ENCODE measurements around the gene PCDHB14.
"Not testable (repeated sequence)": the region's sequence is repeated elsewhere in the genome, so short reads cannot be mapped to it uniquely, and the experiment has no call there.

The PCDHB14 gene

GRCh38 chr5:141208478-141208877, 14.7 kb upstream of the PCDHB14 start, which contains the start of gene PCDHB12:
PCDHB12 (plus strand) TSS chr5:141208719; CDS start chr5:141208908, 189 bp downstream.
- FAIRE-seq (no peak), DNase-seq (ENCODE audit: low spot score) (no peak)

GRCh38 chr5:141210281-141210680, 12.9 kb upstream of the PCDHB14 start:
- not testable (repeated sequence) for FAIRE-seq; DNase-seq (ENCODE audit: low spot score)

DNA sequence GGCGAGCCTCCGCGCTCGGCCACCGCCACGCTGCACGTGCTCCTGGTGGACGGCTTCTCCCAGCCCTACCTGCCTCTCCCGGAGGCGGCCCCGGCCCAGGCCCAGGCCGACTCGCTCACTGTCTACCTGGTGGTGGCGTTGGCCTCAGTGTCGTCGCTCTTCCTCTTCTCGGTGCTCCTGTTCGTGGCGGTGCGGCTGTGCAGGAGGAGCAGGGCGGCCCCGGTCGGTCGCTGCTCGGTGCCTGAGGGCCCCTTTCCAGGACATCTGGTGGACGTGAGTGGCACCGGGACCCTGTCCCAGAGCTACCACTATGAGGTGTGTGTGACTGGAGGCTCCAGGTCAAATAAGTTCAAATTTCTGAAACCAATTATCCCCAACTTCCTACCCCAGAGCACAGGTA, 12.3 kb upstream of the PCDHB14 start:
- FAIRE-seq; DNase-seq (ENCODE audit: low spot score): not testable (repeated sequence)

DNA sequence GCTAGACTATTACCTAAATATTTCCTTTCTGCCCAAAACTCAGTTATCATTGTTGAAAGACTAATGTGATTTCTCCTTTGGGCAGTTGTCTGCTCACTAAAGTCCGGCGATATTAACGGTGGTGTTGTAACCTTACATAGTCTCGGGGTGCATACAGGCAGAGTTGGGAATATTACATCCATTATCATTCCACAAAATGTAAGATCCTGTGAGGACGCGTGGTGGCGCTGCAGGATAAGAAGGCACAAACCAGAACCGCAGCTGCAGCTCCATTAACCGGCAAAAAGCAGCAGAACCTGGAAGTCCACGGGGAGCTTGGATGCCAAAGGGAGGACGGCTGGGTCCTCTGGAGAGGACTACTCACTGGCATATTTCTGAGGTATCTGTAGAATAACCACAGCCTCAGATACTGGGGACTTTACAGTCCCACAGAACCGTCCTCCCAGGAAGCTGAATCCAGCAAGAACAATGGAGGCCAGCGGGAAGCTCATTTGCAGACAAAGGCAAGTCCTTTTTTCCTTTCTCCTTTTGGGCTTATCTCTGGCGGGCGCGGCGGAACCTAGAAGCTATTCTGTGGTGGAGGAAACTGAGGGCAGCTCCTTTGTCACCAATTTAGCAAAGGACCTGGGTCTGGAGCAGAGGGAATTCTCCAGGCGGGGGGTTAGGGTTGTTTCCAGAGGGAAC, 9.3 kb upstream of the PCDHB14 start, which contains the start of gene PCDHB13:
Gene PCDHB13 (plus strand): TSS at position 264 of the 684 bp plus-strand sequence. CDS start 205 bp downstream, at position 469.
- DNase-seq (ENCODE audit: low spot score); FAIRE-seq: not testable (repeated sequence)

DNA sequence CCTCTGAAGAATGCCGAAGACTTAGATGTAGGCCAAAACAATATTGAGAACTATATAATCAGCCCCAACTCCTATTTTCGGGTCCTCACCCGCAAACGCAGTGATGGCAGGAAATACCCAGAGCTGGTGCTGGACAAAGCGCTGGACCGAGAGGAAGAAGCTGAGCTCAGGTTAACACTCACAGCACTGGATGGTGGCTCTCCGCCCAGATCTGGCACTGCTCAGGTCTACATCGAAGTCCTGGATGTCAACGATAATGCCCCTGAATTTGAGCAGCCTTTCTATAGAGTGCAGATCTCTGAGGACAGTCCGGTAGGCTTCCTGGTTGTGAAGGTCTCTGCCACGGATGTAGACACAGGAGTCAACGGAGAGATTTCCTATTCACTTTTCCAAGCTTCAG, 8.6 kb upstream of the PCDHB14 start:
- not testable (repeated sequence) for FAIRE-seq

GRCh38 chr5:141215504-141215903, 7.6 kb upstream of the PCDHB14 start:
- not testable (repeated sequence) for FAIRE-seq

More for the DNA sequence above, 8.6 kb upstream of the PCDHB14 start:
- not testable (repeated sequence) for DNase-seq (ENCODE audit: low spot score)

DNA sequence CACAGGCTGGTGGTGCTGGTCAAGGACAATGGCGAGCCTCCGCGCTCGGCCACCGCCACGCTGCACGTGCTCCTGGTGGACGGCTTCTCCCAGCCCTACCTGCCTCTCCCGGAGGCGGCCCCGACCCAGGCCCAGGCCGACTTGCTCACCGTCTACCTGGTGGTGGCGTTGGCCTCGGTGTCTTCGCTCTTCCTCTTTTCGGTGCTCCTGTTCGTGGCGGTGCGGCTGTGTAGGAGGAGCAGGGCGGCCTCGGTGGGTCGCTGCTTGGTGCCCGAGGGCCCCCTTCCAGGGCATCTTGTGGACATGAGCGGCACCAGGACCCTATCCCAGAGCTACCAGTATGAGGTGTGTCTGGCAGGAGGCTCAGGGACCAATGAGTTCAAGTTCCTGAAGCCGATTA, 7.1 kb upstream of the PCDHB14 start:
- DNase-seq (ENCODE audit: low spot score); FAIRE-seq: not testable (repeated sequence)

More at GRCh38 chr5:141215504-141215903, 7.6 kb upstream of the PCDHB14 start:
- not testable (repeated sequence) for DNase-seq (ENCODE audit: low spot score)

GRCh38 chr5:141224844-141225243, 1.7 kb downstream of the PCDHB14 start:
- DNase-seq (ENCODE audit: low spot score); FAIRE-seq: not testable (repeated sequence)

DNA sequence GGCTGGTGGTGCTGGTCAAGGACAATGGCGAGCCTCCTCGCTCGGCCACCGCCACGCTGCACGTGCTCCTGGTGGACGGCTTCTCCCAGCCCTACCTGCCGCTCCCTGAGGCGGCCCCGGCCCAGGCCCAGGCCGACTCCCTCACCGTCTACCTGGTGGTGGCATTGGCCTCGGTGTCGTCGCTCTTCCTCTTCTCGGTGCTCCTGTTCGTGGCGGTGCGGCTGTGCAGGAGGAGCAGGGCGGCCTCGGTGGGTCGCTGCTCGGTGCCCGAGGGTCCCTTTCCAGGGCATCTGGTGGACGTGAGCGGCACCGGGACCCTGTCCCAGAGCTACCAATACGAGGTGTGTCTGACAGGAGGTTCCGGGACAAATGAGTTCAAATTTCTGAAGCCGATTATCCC, 2.3 kb downstream of the PCDHB14 start:
- not testable (repeated sequence) for FAIRE-seq; DNase-seq (ENCODE audit: low spot score)

DNA sequence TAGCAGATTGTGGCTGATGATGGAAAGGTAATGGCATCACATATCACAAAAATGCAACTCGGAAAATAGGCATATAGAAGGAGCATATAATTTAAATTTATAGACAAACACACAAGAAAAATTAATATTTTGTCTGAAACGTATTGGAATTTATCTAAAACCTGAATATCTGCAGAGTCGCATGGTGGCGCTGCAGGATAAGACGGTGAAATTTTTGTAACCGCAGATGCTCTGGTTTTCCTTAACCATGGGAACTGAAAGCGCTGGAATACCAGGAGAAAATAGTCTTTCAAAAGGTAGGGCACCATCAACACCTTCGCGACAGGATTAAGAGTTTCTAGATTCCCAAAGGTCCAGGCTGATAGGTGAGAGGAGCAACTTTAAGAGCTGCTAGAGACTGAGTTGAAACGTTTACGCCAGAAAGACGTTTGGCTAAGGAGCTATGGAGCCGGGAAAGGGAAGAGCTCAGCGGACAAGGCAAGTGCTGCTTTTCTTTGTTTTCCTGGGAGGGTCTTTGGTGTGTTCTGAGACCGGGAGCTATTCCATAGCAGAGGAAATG, 11.0 kb downstream of the PCDHB14 start:
- no peak for DNase-seq (ENCODE audit: low spot score)
- FAIRE-seq, result no peak

GRCh38 chr5:141235922-141236321, 12.8 kb downstream of the PCDHB14 start:
- not testable (repeated sequence) for DNase-seq (ENCODE audit: low spot score); FAIRE-seq

DNA sequence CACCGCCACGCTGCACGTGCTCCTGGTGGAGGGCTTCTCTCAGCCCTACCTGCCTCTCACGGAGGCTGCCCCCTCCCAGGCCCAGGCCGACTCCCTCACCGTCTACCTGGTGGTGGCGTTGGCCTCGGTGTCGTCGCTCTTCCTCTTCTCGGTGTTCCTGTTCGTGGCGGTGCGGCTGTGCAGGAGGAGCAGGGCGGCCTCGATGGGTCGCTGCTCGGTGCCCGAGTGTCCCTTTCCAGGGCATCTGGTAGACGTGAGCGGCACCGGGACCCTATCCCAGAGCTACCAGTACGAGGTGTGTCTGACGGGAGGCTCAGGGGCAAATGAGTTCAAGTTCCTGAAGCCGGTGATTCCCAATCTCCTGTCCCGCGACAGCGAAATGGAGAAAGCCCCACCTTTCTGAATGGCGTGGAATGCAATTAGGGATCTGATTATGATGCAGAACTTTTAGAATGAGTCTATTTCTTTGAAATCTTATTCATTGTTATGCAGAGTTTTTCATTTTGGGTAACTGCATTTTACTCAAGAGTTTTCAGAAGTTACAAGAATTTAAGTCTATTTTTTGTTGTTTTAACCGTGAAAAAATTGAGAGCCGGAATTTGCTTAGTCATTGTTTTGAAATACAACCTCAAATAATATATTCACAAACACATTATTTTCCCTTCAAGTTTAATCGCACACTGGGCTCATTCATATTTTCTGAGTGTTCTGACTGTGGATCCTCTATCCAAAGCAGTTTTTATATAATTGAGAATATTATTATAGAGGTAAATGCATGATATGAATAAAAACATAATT, 13.6 kb downstream of the PCDHB14 start:
- FAIRE-seq, result no peak
- no peak for DNase-seq (ENCODE audit: low spot score)

DNA sequence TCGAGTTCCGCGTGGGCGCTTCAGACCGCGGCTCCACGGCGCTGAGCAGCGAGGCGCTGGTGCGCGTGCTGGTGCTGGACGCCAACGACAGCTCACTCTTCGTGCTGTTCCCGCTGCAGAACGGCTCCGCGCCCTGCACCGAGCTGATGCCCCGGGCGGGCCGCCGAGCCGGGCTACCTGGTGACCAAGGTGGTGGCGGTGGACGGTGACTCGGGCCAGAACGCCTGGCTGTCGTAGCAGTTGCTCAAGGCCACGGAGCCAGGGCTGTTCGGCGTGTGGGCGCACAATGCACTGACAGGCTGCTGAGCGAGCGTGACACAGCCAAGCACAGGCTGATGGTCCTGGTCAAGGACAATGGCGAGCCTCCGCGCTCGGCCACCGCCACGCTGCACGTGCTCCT, 18.4 kb downstream of the PCDHB14 start:
- FAIRE-seq, result no peak
- DNase-seq (ENCODE audit: low spot score), result no peak

- DNase-seq (ENCODE audit: low spot score) (no peak), FAIRE-seq (no peak)
Measured at GRCh38 chr5:141245250-141245717, 22.1 kb downstream of the PCDHB14 start, which contains the start of gene PCDHB15. PCDHB15 (plus strand) TSS chr5:141245395; CDS start chr5:141245579, 184 bp downstream.

- not testable (repeated sequence) for DNase-seq (ENCODE audit: low spot score); FAIRE-seq
Measured at GRCh38 chr5:141246971-141247370, 23.8 kb downstream of the PCDHB14 start.

- DNase-seq (ENCODE audit: low spot score); FAIRE-seq: not testable (repeated sequence)
Measured at GRCh38 chr5:141247434-141247833, 24.3 kb downstream of the PCDHB14 start.

DNA sequence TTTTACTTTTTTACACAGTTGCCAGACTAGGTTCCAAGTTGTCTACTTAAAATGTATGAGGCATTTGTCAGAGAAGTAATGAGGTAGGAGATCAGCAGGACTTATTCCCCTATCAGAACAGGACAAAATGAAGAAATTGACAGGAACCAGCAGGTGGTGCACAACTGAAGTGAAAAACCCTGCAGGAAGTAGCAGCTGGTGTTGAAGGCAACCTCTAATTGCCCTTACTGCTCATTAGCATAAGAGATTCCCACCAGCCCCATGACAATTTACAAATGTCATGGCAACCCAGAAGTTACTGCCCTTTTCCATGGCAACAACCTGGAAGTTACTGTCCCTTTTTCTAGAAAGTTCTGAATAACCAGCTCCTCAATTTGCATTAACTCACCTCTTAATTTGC, 27.4 kb downstream of the PCDHB14 start:
- DNase-seq (ENCODE audit: low spot score) (no peak), FAIRE-seq (no peak)

- FAIRE-seq (no peak), DNase-seq (ENCODE audit: low spot score) (no peak)
Measured at GRCh38 chr5:141258464-141258863, 35.3 kb downstream of the PCDHB14 start.

GRCh38 chr5:141258948-141259347, 35.8 kb downstream of the PCDHB14 start:
- DNase-seq (ENCODE audit: low spot score) (no peak), FAIRE-seq (no peak)

DNA sequence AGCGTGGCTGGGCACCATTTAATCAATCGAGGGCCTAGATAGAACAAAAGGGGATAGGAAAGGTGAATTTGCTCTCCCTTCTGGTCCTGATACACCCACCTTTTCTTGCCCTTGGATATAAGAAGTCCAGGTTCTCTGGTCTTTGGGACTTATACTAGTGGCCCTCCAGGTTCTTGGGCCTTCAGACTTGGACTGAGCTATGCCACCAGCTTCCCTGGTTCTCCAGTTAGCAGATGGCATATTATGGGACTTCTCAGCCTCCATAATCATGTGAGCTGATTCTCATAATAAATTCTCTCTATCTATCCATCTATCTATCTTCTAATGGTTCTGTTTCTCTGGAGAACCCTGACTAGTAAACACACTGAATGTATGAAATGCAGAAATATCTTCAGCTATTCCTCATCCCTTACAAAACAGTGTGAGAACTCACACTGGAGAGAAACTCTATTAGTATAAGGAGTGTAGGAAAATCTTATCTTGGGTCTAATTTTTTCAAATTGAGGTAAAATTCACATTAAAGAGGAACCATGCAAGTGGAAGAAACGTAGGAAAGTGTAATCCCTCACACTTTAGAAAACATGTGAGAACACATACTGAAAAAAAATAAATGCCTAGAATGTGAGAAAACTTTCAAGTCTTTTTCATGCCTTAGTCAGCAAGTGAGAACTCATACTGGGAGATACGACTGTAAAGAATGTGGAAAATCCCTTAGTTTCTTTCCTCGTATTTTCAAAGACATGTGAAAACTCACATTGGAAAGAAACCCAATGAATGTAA, 37.5 kb downstream of the PCDHB14 start:
- DNase-seq (ENCODE audit: low spot score) (no peak), FAIRE-seq (no peak)

- DNase-seq (ENCODE audit: low spot score) (no peak), FAIRE-seq (no peak)
Measured at GRCh38 chr5:141261238-141261546, 38.0 kb downstream of the PCDHB14 start.
